Tibial nerve (tissue), 4 donors: ENCODE measurements around the gene TRIP12. TPM values are rescaled to one million over a fixed set of nuclear protein-coding genes. Genes with fewer than 3 reads are reported as not detected.

Experiments
- DNase-seq, 2 donors: peaks; one replicate each; pipeline ENCODE4 v3.0.0-alpha.2; 2019; ENCODE audit warnings: low spot score in 2 of 2
- H3K27ac ChIP-seq, 4 donors: fragments of 200-600 bp; sonication (generic) in 3 of 4; one replicate each; pipeline ENCODE4 v1.5.1; 2017 to 2019; ENCODE audit warnings: mild to moderate bottlenecking in 1 of 4
- H3K27me3 ChIP-seq, 2 donors: fragments of 200-600 bp; sonication (generic) in 1 of 2; one replicate each; pipeline versions ENCODE4 v1.5.1 to v1.6.0; 2017 to 2019
- H3K36me3 ChIP-seq, 3 donors: fragments of 200-600 bp; sonication (generic); one replicate each; pipeline ENCODE4 v1.5.1; 2018 to 2019
- H3K4me1 ChIP-seq, 4 donors: fragments of 200-600 bp; sonication (generic) in 3 of 4; one replicate each; pipeline ENCODE4 v1.5.1; 2017 to 2019
- H3K4me3 ChIP-seq, 4 donors: fragments of 200-600 bp; sonication (generic) in 3 of 4; one replicate each; pipeline ENCODE4 v1.5.1; 2017 to 2019; ENCODE audit warnings: mild to moderate bottlenecking in 1 of 4, moderate library complexity in 1 of 4
- H3K9me3 ChIP-seq, 4 donors: fragments of 200-600 bp; sonication (generic) in 3 of 4; one replicate each; pipeline ENCODE4 v1.5.1; 2017 to 2019
- CTCF ChIP-seq, 5 experiments: fragments of 200-600 bp in 3 of 5; fragments of 450-650 bp in 2 of 5; sonication (generic) in 3 of 5; IDR thresholded peaks; one replicate each; pipeline ENCODE4 v1.5.1; 2016 to 2019; ENCODE audit warnings: antibody characterized with exemption in 5 of 5, mild to moderate bottlenecking in 3 of 5, moderate library complexity in 2 of 5
- EP300 ChIP-seq, 2 donors: sonication (generic); formaldehyde crosslinking; IDR thresholded peaks; one replicate each; pipeline ENCODE4 v1.6.1; 2017; ENCODE audit warnings: antibody characterized with exemption in 2 of 2, mild to moderate bottlenecking in 1 of 2
- POLR2A ChIP-seq, 2 donors: fragments of 450-650 bp; IDR thresholded peaks; one replicate each; pipeline ENCODE4 v1.6.1; 2017; ENCODE audit warnings: antibody characterized with exemption in 2 of 2, mild to moderate bottlenecking in 2 of 2, moderate library complexity in 2 of 2
- WGBS, 2 donors: methylation state at CpG; one replicate each; pipeline ENCODE4 v1.1.5; 2018; 5-methylcytosine and 5-hydroxymethylcytosine counted together
- total RNA-seq, 4 donors: library from RNA; depleted of rRNA; stranded (reverse); fragments of >200 nt; gene quantifications; one replicate each; pipeline ENCODE4 v1.1.0, GENCODE V29; 2016

TRIP12 gene
- total RNA-seq, 4 donors from 2014 or later, result 190 to 210 (median 202) TPM

GRCh38 chr2:229870903-229871656 is 50.7 kb downstream of the TRIP12 start:
- TF ChIP-seq POLR2A (IDR thresholded peaks at IDR 0.05) (no peak), EP300 (IDR thresholded peaks at IDR 0.05) (no peak), CTCF (IDR thresholded peaks at IDR 0.05) (no peak)
- Histone ChIP-seq H3K4me3 (no peak overlapping the region), H3K4me1 (peaks cover 0 to 20% (median 2%) of the 10 kb centered on the region in 4 donors), H3K9me3 (no peaks in the 10 kb centered on the region), H3K36me3 (peaks cover 0 to 28% (median 0%) of the 10 kb centered on the region in 3 donors), H3K27ac (no peak overlapping the region), H3K27me3 (no peaks in the 10 kb centered on the region)
- 91 to 92% methylated on average over 6 of the region's 6 CpGs for WGBS, 2 donors
- DNase-seq, result no peak

- H3K4me1 ChIP-seq, result peaks cover 0 to 16% (median 2%) of the 10 kb centered on the region in 4 donors
These were observed 52.6 kb downstream of the TRIP12 start for GRCh38 chr2:229869226-229869625.

GRCh38 chr2:229868794-229869193 is 53.0 kb downstream of the TRIP12 start:
- no peak overlapping the region for H3K4me3 ChIP-seq
- H3K27me3 ChIP-seq, result no peaks in the 10 kb centered on the region
- peaks cover 0 to 16% (median 2%) of the 10 kb centered on the region in 4 donors for H3K4me1 ChIP-seq
- no peak for DNase-seq
- WGBS, 2 donors, result 86 to 93% methylated on average over 2 of the region's 2 CpGs
- H3K36me3 ChIP-seq, result peaks cover 0 to 24% (median 0%) of the 10 kb centered on the region in 3 donors
- TF ChIP-seq CTCF (IDR thresholded peaks at IDR 0.05) (no peak), EP300 (IDR thresholded peaks at IDR 0.05) (no peak)
- no peak overlapping the region for H3K27ac ChIP-seq
- no peaks in the 10 kb centered on the region for H3K9me3 ChIP-seq

More at GRCh38 chr2:229869226-229869625, 52.6 kb downstream of the TRIP12 start:
- no peak overlapping the region for H3K4me3 ChIP-seq
- peaks cover 0 to 24% (median 0%) of the 10 kb centered on the region in 3 donors for H3K36me3 ChIP-seq
- no peak for TF ChIP-seq EP300 (IDR thresholded peaks at IDR 0.05)
- no peak for TF ChIP-seq CTCF (IDR thresholded peaks at IDR 0.05)
- no peak for TF ChIP-seq POLR2A (IDR thresholded peaks at IDR 0.05)
- no peak for DNase-seq
- no peaks in the 10 kb centered on the region for H3K27me3 ChIP-seq
- WGBS, 2 donors, result 71 to 90% methylated on average over 3 of the region's 3 CpGs
- no peak overlapping the region for H3K27ac ChIP-seq
- no peaks in the 10 kb centered on the region for H3K9me3 ChIP-seq

- peaks cover 0 to 14% (median 0%) of the 10 kb centered on the region in 4 donors for H3K4me1 ChIP-seq
- no peaks in the 10 kb centered on the region for H3K27me3 ChIP-seq
- no peak for DNase-seq
- no peak for TF ChIP-seq CTCF (IDR thresholded peaks at IDR 0.05)
- no peak for TF ChIP-seq EP300 (IDR thresholded peaks at IDR 0.05)
- TF ChIP-seq POLR2A (IDR thresholded peaks at IDR 0.05), result no peak
- no peak overlapping the region for H3K27ac ChIP-seq
- H3K9me3 ChIP-seq, result no peaks in the 10 kb centered on the region
- H3K36me3 ChIP-seq, result peaks cover 0 to 11% (median 0%) of the 10 kb centered on the region in 3 donors
- WGBS, 2 donors, result 93 to 98% methylated on average over 2 of the region's 2 CpGs
- no peak overlapping the region for H3K4me3 ChIP-seq
These were observed 56.8 kb downstream of the TRIP12 start for GRCh38 chr2:229865033-229865432.

- DNase-seq, result no peak
- peaks cover 0 to 26% (median 0%) of the 10 kb centered on the region in 3 donors for H3K36me3 ChIP-seq
- H3K4me1 ChIP-seq, result peaks cover 0 to 16% (median 0%) of the 10 kb centered on the region in 4 donors
- no peak overlapping the region for H3K27ac ChIP-seq
- no peaks in the 10 kb centered on the region for H3K9me3 ChIP-seq
- no peaks in the 10 kb centered on the region for H3K27me3 ChIP-seq
- H3K4me3 ChIP-seq, result no peak overlapping the region
- no peak for TF ChIP-seq CTCF (IDR thresholded peaks at IDR 0.05)
- no peak for TF ChIP-seq EP300 (IDR thresholded peaks at IDR 0.05)
- no peak for TF ChIP-seq POLR2A (IDR thresholded peaks at IDR 0.05)
These were observed 60.4 kb downstream of the TRIP12 start for GRCh38 chr2:229861431-229861830.
